CD4-positive, alpha-beta T cell treated with Interleukin-2 at 100 ng/mL for 4 hours (primary cell): Measurements from ENCODE around the gene PTGFRN.
"Not testable (repeated sequence)": the region's sequence is repeated elsewhere in the genome, so short reads cannot be mapped to it uniquely, and the experiment has no call there.

Experiments
- DNase-seq: peaks from one replicate; pipeline ENCODE4 v3.0.0-alpha.2; 2020; ENCODE audit warnings: low spot score

The PTGFRN gene

GRCh38 chr1:116916533-116917445, 7.1 kb downstream of the PTGFRN start:
- DNase-seq = no peak

GRCh38 chr1:116918714-116919357, 9.1 kb downstream of the PTGFRN start:
- no peak for DNase-seq

GRCh38 chr1:116919802-116920201, 10.1 kb downstream of the PTGFRN start:
- DNase-seq = no peak

GRCh38 chr1:116920211-116920610, 10.5 kb downstream of the PTGFRN start:
- no peak for DNase-seq

GRCh38 chr1:116921301-116921885, 11.7 kb downstream of the PTGFRN start:
- DNase-seq = no peak

GRCh38 chr1:116921937-116922336, 12.2 kb downstream of the PTGFRN start:
- no peak for DNase-seq

GRCh38 chr1:116923421-116923820, 13.7 kb downstream of the PTGFRN start:
- no peak for DNase-seq

- no peak for DNase-seq
Observed at GRCh38 chr1:116927049-116927798, 17.5 kb downstream of the PTGFRN start.

- DNase-seq = no peak
Observed at GRCh38 chr1:116929961-116930592, 20.4 kb downstream of the PTGFRN start.

- no peak for DNase-seq
Observed at GRCh38 chr1:116931016-116931918, 21.6 kb downstream of the PTGFRN start.

GRCh38 chr1:116933606-116934515, 24.1 kb downstream of the PTGFRN start:
- peak; percentile 29 for DNase-seq

- peak; percentile 41 for DNase-seq
Observed at GRCh38 chr1:116934586-116935207, 25.0 kb downstream of the PTGFRN start.

- DNase-seq = no peak
Observed at GRCh38 chr1:116938216-116938615, 28.5 kb downstream of the PTGFRN start.

GRCh38 chr1:116939780-116940543, 30.2 kb downstream of the PTGFRN start:
- DNase-seq = not testable (repeated sequence)

GRCh38 chr1:116940814-116941599, 31.3 kb downstream of the PTGFRN start:
- no peak for DNase-seq

- DNase-seq = no peak
Observed at GRCh38 chr1:116941670-116942069, 32.0 kb downstream of the PTGFRN start.

- no peak for DNase-seq
Observed at GRCh38 chr1:116942344-116942743, 32.6 kb downstream of the PTGFRN start.

- DNase-seq = no peak
Observed at GRCh38 chr1:116943438-116943837, 33.7 kb downstream of the PTGFRN start.
